Ascending aorta (tissue), 2 donors: Measurements from ENCODE around the gene DYNC1I2. TPM values are rescaled to one million over a fixed set of nuclear protein-coding genes. Genes with fewer than 3 reads are reported as not detected.

Experiments
- DNase-seq, 2 donors: peaks; one replicate each; pipeline ENCODE4 v3.0.0-alpha.2; 2019; ENCODE audit warnings: low spot score in 2 of 2
- H3K27ac ChIP-seq, 2 donors: fragments of 200-600 bp; sonication (generic); one replicate each; pipeline ENCODE4 v1.5.1; 2016 to 2017; ENCODE audit warnings: mild to moderate bottlenecking in 1 of 2
- H3K27me3 ChIP-seq: fragments of 200-600 bp; sonication (generic); one replicate; pipeline ENCODE4 v1.5.1; 2017
- H3K36me3 ChIP-seq, 2 donors: fragments of 200-600 bp; sonication (generic); one replicate each; pipeline ENCODE4 v1.5.1; 2016
- H3K4me1 ChIP-seq, 2 donors: fragments of 200-600 bp; sonication (generic); one replicate each; pipeline ENCODE4 v1.5.1; 2016 to 2017; ENCODE audit warnings: mild to moderate bottlenecking in 1 of 2
- H3K4me3 ChIP-seq, 2 donors: fragments of 200-600 bp; sonication (generic); one replicate each; pipeline ENCODE4 v1.5.1; 2016 to 2017; ENCODE audit warnings: mild to moderate bottlenecking in 1 of 2
- H3K9me3 ChIP-seq, 2 donors: fragments of 200-600 bp; sonication (generic); one replicate each; pipeline ENCODE4 v1.5.1; 2016
- intact Hi-C: fragments of 100-400 bp; cut with DNase I; formaldehyde crosslinking; loops from one replicate; pipeline ENCODE4 v1.15.1; 2023
- total RNA-seq: library from RNA; depleted of rRNA; stranded (reverse); fragments of >200 nt; gene quantifications from one replicate; pipeline ENCODE4 v1.1.0, GENCODE V29; 2016
- TF ChIP-seq, protein P1 (sequence below), 3 experiments: fragments of 200-600 bp in 2 of 3; fragments of 450-650 bp in 1 of 3; sonication (generic) in 2 of 3; IDR thresholded peaks; one replicate each; pipeline ENCODE4 v1.5.1; 2016 to 2019; ENCODE audit warnings: antibody characterized with exemption in 3 of 3, mild to moderate bottlenecking in 1 of 3, moderate library complexity in 1 of 3

Gene DYNC1I2
- total RNA-seq, 1 donor from 2014 or later, result 81.0 TPM

DNA sequence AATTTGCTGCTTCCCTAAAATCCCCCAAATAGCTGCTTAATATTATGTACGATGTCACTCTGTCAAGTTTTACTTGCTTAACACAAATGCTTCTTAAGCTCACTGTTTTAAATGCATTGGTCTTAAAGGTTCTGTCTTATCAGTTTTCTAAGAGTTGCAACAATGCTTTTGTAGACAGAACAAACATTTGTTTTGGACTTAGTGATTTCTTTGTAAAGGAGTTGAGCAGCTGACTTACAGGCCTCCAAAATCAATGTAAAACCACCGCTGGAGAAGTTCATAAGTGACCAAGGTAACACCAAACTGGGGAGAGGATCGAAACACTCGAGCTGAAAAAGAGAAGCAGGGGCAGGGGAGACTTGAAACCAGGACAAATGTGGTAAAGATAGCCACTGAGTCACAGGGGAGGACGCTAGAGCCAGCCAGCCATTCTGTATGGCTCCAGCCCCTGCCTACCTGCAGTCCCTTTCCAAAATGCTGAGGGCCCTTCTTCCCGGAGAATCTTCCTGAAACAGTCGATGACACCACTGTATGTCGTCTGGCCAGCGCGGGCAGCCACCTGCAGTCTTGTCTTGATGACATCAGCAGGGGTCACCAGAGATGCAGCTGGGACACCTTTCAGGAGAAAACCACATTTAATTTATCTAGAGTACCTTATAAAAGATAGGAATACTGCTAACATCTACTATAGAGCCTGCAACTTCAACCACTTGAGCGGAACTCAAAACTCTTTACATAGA is 100.2 kb downstream of the DYNC1I2 start:
- intact Hi-C loops, result no loop called here
- DNase-seq, result no peak
- TF ChIP-seq, protein P1, sequence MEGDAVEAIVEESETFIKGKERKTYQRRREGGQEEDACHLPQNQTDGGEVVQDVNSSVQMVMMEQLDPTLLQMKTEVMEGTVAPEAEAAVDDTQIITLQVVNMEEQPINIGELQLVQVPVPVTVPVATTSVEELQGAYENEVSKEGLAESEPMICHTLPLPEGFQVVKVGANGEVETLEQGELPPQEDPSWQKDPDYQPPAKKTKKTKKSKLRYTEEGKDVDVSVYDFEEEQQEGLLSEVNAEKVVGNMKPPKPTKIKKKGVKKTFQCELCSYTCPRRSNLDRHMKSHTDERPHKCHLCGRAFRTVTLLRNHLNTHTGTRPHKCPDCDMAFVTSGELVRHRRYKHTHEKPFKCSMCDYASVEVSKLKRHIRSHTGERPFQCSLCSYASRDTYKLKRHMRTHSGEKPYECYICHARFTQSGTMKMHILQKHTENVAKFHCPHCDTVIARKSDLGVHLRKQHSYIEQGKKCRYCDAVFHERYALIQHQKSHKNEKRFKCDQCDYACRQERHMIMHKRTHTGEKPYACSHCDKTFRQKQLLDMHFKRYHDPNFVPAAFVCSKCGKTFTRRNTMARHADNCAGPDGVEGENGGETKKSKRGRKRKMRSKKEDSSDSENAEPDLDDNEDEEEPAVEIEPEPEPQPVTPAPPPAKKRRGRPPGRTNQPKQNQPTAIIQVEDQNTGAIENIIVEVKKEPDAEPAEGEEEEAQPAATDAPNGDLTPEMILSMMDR (IDR thresholded peaks at IDR 0.05), result no peak
- no peaks in the 10 kb centered on the region for H3K9me3 ChIP-seq
- H3K4me1 ChIP-seq, result no peaks in the 10 kb centered on the region
- peaks cover 36 to 88% of the 10 kb centered on the region in 2 donors for H3K36me3 ChIP-seq
- no peak overlapping the region for H3K27ac ChIP-seq
- H3K27me3 ChIP-seq, result no peaks in the 10 kb centered on the region
- H3K4me3 ChIP-seq, result no peak overlapping the region

GRCh38 chr2:171788316-171788993 is 101.2 kb downstream of the DYNC1I2 start:
- intact Hi-C loops, result no loop called here
- Histone ChIP-seq H3K4me3 (no peak overlapping the region), H3K9me3 (no peaks in the 10 kb centered on the region), H3K27me3 (no peaks in the 10 kb centered on the region), H3K27ac (no peak overlapping the region), H3K36me3 (peaks cover 38 to 93% of the 10 kb centered on the region in 2 donors), H3K4me1 (no peaks in the 10 kb centered on the region)
- TF ChIP-seq, protein P1 (IDR thresholded peaks at IDR 0.05), result no peak
- DNase-seq, result no peak

- no peak overlapping the region for H3K27ac ChIP-seq
- no peaks in the 10 kb centered on the region for H3K27me3 ChIP-seq
- intact Hi-C loops, result no loop called here
- no peak overlapping the region for H3K4me3 ChIP-seq
- peaks cover 25 to 85% of the 10 kb centered on the region in 2 donors for H3K36me3 ChIP-seq
- TF ChIP-seq, protein P1 (IDR thresholded peaks at IDR 0.05), result no peak
- H3K4me1 ChIP-seq, result no peaks in the 10 kb centered on the region
- no peaks in the 10 kb centered on the region for H3K9me3 ChIP-seq
- DNase-seq, result no peak
Measured at GRCh38 chr2:171789956-171790355, 102.7 kb downstream of the DYNC1I2 start.

DNA sequence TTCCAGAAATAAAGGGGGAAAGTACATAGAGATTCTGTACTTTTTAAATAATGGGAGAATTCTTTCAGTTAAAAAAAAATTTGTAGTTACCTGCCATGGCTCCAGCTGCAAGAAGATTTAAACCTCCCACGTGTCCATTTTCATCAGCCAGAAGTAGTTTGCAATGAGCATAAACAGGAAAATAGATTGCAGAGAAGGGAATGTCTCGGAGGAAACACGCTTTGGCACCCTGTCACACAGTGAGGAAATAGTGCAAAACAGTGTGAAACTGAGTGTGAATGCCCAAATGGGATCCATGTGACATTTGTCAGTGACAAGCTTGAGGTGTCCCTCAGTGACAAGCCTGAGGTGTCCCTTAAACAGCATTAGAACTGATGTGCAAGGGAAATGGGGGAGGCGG is 104.1 kb downstream of the DYNC1I2 start:
- Histone ChIP-seq H3K4me3 (no peak overlapping the region), H3K4me1 (no peaks in the 10 kb centered on the region), H3K9me3 (no peaks in the 10 kb centered on the region), H3K36me3 (peaks cover 20 to 73% of the 10 kb centered on the region in 2 donors), H3K27me3 (no peaks in the 10 kb centered on the region), H3K27ac (no peak overlapping the region)
- intact Hi-C loops, result no loop called here
- no peak for DNase-seq
- TF ChIP-seq, protein P1 (IDR thresholded peaks at IDR 0.05), result no peak

- H3K27ac ChIP-seq, result no peak overlapping the region
- no peak overlapping the region for H3K4me3 ChIP-seq
- H3K27me3 ChIP-seq, result no peaks in the 10 kb centered on the region
- no peaks in the 10 kb centered on the region for H3K4me1 ChIP-seq
- intact Hi-C loops, result no loop called here
- H3K36me3 ChIP-seq, result peaks cover 20 to 65% of the 10 kb centered on the region in 2 donors
- H3K9me3 ChIP-seq, result no peaks in the 10 kb centered on the region
- no peak for DNase-seq
- TF ChIP-seq, protein P1 (IDR thresholded peaks at IDR 0.05), result no peak
Measured at GRCh38 chr2:171792157-171792556, 104.9 kb downstream of the DYNC1I2 start.
